Activated naive CD4-positive, alpha-beta T cell treated with anti-CD3 and anti-CD28 coated beads, Interleukin-2, amount 50 U/mL, for 72 hours (primary cell): ENCODE measurements around the gene GRIN1. TPM values are rescaled to one million over a fixed set of nuclear protein-coding genes. Genes with fewer than 3 reads are reported as not detected.

Experiments
- ATAC-seq, 2 donors: fragments of 150-1000 bp; cut with Tn5 transposase; 2 replicates each; pipeline ENCODE4 v1.10.0; 2021; ENCODE audit warnings: mild to moderate bottlenecking in 2 of 2, moderate library complexity in 2 of 2
- DNase-seq, 2 donors: peaks; one replicate each; pipeline ENCODE4 v3.0.0; 2021 to 2022; ENCODE audit warnings: low spot score in 2 of 2
- H3K27ac Mint-ChIP-seq, 2 donors: one replicate each; pipeline ENCODE4 v1.8.0; 2022; ENCODE audit warnings: mild to moderate bottlenecking in 2 of 2, mixed read lengths in 2 of 2
- H3K36me3 Mint-ChIP-seq, 2 donors: one replicate each; pipeline ENCODE4 v1.8.0; 2022; ENCODE audit warnings: mixed read lengths in 2 of 2
- H3K9me3 Mint-ChIP-seq, 2 donors: one replicate each; pipeline ENCODE4 v1.8.0; 2022; ENCODE audit warnings: mixed read lengths in 2 of 2
- total RNA-seq, 2 donors: library from RNA; stranded (reverse); gene quantifications; one replicate each; pipeline ENCODE4 v1.2.3, GENCODE V29; 2022

The GRIN1 gene
- total RNA-seq, 2 donors from 2014 or later = 0.10 TPM; not detected in 1

- no peaks in the 10 kb centered on the region for H3K36me3 Mint-ChIP-seq
- no peaks in the 10 kb centered on the region for H3K9me3 Mint-ChIP-seq
- DNase-seq (no peak), ATAC-seq (no peak)
- no peak overlapping the region for H3K27ac Mint-ChIP-seq
Observed at GRCh38 chr9:137218212-137218753, 79.3 kb downstream of the GRIN1 start.

Other genes with a start within 250 kb of the GRIN1 start
- 100 to 1,000 TPM in 1 of 2 donors, 10 to 100 TPM in 1; 66.9 to 107 TPM for gene FBXW5, start 194.4 kb upstream of the GRIN1 start, total RNA-seq
- gene C8G, start 193.9 kb upstream of the GRIN1 start, total RNA-seq = 1 to 10 TPM; 1.5 to 2.5 TPM
- 1 to 10 TPM in 1 of 2 donors, under 1 TPM in 1; 0.64 to 2.0 TPM for gene LCN12, start 186.9 kb upstream of the GRIN1 start, total RNA-seq
- not detected for gene PTGDS, start 161.7 kb upstream of the GRIN1 start, total RNA-seq
- gene LCNL1, start 156.2 kb upstream of the GRIN1 start, total RNA-seq = not detected
- gene PAXX, start 146.7 kb upstream of the GRIN1 start, total RNA-seq = 10 to 100 TPM; 36.7 to 64.5 TPM
- gene CLIC3, start 142.6 kb upstream of the GRIN1 start, total RNA-seq = not detected
- 10 to 100 TPM; 17.8 to 21.9 TPM for gene ABCA2, start 110.9 kb upstream of the GRIN1 start, total RNA-seq
- gene FUT7, start 107.1 kb upstream of the GRIN1 start, total RNA-seq = 1 to 10 TPM; 1.4 to 1.6 TPM
- gene NPDC1, start 93.0 kb upstream of the GRIN1 start, total RNA-seq = 10 to 100 TPM; 29.4 to 34.2 TPM
- gene ENTPD2, start 85.1 kb upstream of the GRIN1 start, total RNA-seq = under 1 TPM in 1 of 2 donors, not detected in 1; 0.27 TPM
- 10 to 100 TPM in 1 of 2 donors, 1 to 10 TPM in 1; 3.5 to 13.3 TPM for gene SAPCD2, start 68.6 kb upstream of the GRIN1 start, total RNA-seq
- gene UAP1L1, start 61.6 kb upstream of the GRIN1 start, total RNA-seq = 10 to 100 TPM in 1 of 2 donors, 1 to 10 TPM in 1; 7.5 to 28.2 TPM
- gene MAN1B1, start 52.2 kb upstream of the GRIN1 start, total RNA-seq = 10 to 100 TPM; 23.8 to 41.4 TPM
- gene DPP7, start 24.4 kb upstream of the GRIN1 start, total RNA-seq = 100 to 1,000 TPM; 172 to 236 TPM
- gene LRRC26, start 30.9 kb downstream of the GRIN1 start, total RNA-seq = not detected
- gene TMEM210, start 32.9 kb downstream of the GRIN1 start, total RNA-seq = not detected
- gene ANAPC2, start 49.4 kb downstream of the GRIN1 start, total RNA-seq = 10 to 100 TPM; 48.1 to 68.3 TPM
- 10 to 100 TPM; 37.1 to 64.0 TPM for gene SSNA1, start 49.5 kb downstream of the GRIN1 start, total RNA-seq
- gene TPRN, start 61.6 kb downstream of the GRIN1 start, total RNA-seq = 1 to 10 TPM; 5.7 to 7.3 TPM
- 10 to 100 TPM; 15.3 to 27.1 TPM for gene TMEM203, start 66.5 kb downstream of the GRIN1 start, total RNA-seq
- 10 to 100 TPM; 31.7 to 48.5 TPM for gene NDOR1, start 66.5 kb downstream of the GRIN1 start, total RNA-seq
- gene RNF208, start 83.1 kb downstream of the GRIN1 start, total RNA-seq = 1 to 10 TPM; 3.1 to 9.4 TPM
- gene CYSRT1, start 86.0 kb downstream of the GRIN1 start, total RNA-seq = under 1 TPM; 0.34 to 0.64 TPM
- gene RNF224, start 88.3 kb downstream of the GRIN1 start, total RNA-seq = not detected
- gene SLC34A3, start 91.7 kb downstream of the GRIN1 start, total RNA-seq = under 1 TPM in 1 of 2 donors, not detected in 1; 0.12 TPM
- gene TUBB4B, start 102.1 kb downstream of the GRIN1 start, total RNA-seq = 100 to 1,000 TPM; 277 to 307 TPM
- gene STPG3, start 112.1 kb downstream of the GRIN1 start, total RNA-seq = not detected
- 10 to 100 TPM; 57.6 to 58.4 TPM for gene NELFB, start 116.2 kb downstream of the GRIN1 start, total RNA-seq
- 1 to 10 TPM; 2.6 to 8.8 TPM for gene TOR4A, start 138.6 kb downstream of the GRIN1 start, total RNA-seq
- gene NRARP, start 163.1 kb downstream of the GRIN1 start, total RNA-seq = 1 to 10 TPM in 1 of 2 donors, under 1 TPM in 1; 0.61 to 3.1 TPM